CD8-positive, alpha-beta memory T cell (primary cell): ENCODE data around the gene PCSK4. TPM values are rescaled to one million over a fixed set of nuclear protein-coding genes. Genes with fewer than 3 reads are reported as not detected.

ENCODE experiments used
- CTCF ChIA-PET: fragments of 350-600 bp; sonication (Branson Sonifier 250); formaldehyde crosslinking; loops from one replicate; lab custom pipeline; 2021; ENCODE audit warnings: antibody characterized with exemption; lab: Charles Lee
- POLR2A ChIA-PET: fragments of 350-600 bp; sonication (Branson Sonifier 250); formaldehyde crosslinking; loops from one replicate; lab custom pipeline; 2021; ENCODE audit warnings: antibody characterized with exemption; lab: Charles Lee
- DNase-seq, 5 donors: peaks; one replicate each; pipeline versions ENCODE4 v3.0.0 to v3.0.0-alpha.2; 2020 to 2022; ENCODE audit warnings: mixed read lengths in 1 of 5
- H3K27ac ChIP-seq: one replicate; pipeline ENCODE4 v1.7.0; 2013; ENCODE audit warnings: low read depth, mild to moderate bottlenecking, low read length, moderate library complexity
- H3K27me3 ChIP-seq: 2 replicates; pipeline ENCODE4 v1.7.0; 2013; ENCODE audit warnings: low read length, mild to moderate bottlenecking; ENCODE audit not compliant: insufficient read depth, poor library complexity, severe bottlenecking
- H3K36me3 ChIP-seq: 2 replicates; pipeline ENCODE4 v1.7.0; 2013; ENCODE audit warnings: mild to moderate bottlenecking, low read length, moderate library complexity; ENCODE audit not compliant: insufficient read depth
- H3K4me1 ChIP-seq: 2 replicates; pipeline ENCODE4 v1.7.0; 2013; ENCODE audit warnings: mild to moderate bottlenecking, low read length, moderate library complexity; ENCODE audit not compliant: insufficient read depth
- H3K4me3 ChIP-seq: 2 replicates; pipeline ENCODE4 v1.7.0; 2013; ENCODE audit warnings: mild to moderate bottlenecking, low read length
- H3K9me3 ChIP-seq: 2 replicates; pipeline ENCODE4 v1.7.0; 2013; ENCODE audit warnings: mild to moderate bottlenecking, low read length
- H3K27ac Mint-ChIP-seq, 8 donors: one replicate each; pipeline ENCODE4 v1.8.0; 2020 to 2021; ENCODE audit warnings: mixed read lengths in 8 of 8, mild to moderate bottlenecking in 6 of 8, inconsistent platforms in 3 of 8, moderate library complexity in 3 of 8
- H3K27me3 Mint-ChIP-seq, 2 donors: one replicate each; pipeline ENCODE4 v1.8.0; 2020 to 2021; ENCODE audit warnings: mixed read lengths in 2 of 2, mild to moderate bottlenecking in 1 of 2, moderate library complexity in 1 of 2
- H3K36me3 Mint-ChIP-seq, 3 donors: one replicate each; pipeline ENCODE4 v1.8.0; 2020 to 2021; ENCODE audit warnings: mixed read lengths in 3 of 3, inconsistent platforms in 1 of 3, mild to moderate bottlenecking in 1 of 3
- H3K4me1 Mint-ChIP-seq, 3 donors: one replicate each; pipeline ENCODE4 v1.8.0; 2020 to 2021; ENCODE audit warnings: mixed read lengths in 3 of 3, inconsistent platforms in 1 of 3, mild to moderate bottlenecking in 1 of 3
- H3K4me3 Mint-ChIP-seq, 7 donors: one replicate each; pipeline ENCODE4 v1.8.0; 2020 to 2021; ENCODE audit warnings: mixed read lengths in 7 of 7, mild to moderate bottlenecking in 6 of 7, moderate library complexity in 4 of 7, inconsistent platforms in 2 of 7
- H3K9me3 Mint-ChIP-seq, 5 donors: one replicate each; pipeline ENCODE4 v1.8.0; 2020 to 2022; ENCODE audit warnings: mixed read lengths in 5 of 5, mild to moderate bottlenecking in 3 of 5, moderate library complexity in 2 of 5, inconsistent platforms in 1 of 5
- polyA plus RNA-seq: library from polyadenylated mRNA; unstranded; fragments of 300-500 nt; fragmentation: Illumina TruSeq; gene quantifications from one replicate; pipeline ENCODE4 v1.2.3, GENCODE V29; 2021
- total RNA-seq, 2 experiments: library from RNA; stranded (reverse); gene quantifications; one replicate each; pipeline ENCODE4 v1.2.3, GENCODE V29; 2021

PCSK4 gene
- total and polyA plus RNA-seq, 3 experiments from 2014 or later = 1.0 to 1.3 (median 1.0) TPM

DNA sequence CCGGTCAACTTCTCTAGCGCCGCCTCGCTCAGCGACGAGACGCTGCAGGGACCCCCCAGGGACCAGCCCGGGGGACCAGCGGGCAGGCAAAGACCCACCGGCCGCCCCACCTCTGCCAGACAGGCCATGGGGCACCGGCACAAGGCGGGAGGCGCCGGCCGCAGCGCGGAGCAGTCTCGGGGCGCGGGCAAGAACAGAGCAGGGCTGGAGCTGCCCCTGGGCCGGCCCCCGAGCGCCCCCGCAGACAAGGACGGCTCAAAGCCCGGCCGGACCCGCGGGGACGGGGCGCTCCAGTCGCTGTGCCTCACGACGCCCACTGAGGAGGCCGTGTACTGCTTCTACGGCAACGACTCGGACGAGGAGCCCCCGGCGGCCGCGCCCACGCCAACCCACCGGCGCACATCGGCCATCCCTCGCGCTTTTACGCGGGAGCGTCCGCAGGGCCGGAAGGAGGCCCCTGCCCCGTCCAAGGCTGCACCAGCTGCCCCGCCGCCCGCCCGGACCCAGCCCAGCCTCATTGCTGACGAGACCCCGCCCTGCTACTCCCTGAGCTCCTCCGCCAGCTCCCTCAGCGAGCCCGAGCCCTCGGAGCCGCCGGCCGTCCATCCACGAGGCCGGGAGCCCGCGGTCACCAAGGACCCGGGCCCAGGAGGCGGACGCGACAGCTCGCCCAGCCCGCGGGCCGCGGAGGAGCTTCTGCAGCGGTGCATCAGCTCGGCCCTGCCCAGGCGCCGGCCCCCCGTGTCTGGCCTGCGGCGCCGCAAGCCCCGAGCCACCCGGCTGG is 22.5 kb downstream of the PCSK4 start:
- peaks cover 30% of the 10 kb centered on the region for H3K4me1 ChIP-seq

GRCh38 chr19:1467215-1467489 is 23.0 kb downstream of the PCSK4 start:
- no peak overlapping the region for H3K4me3 Mint-ChIP-seq
- no peaks in the 10 kb centered on the region for H3K9me3 Mint-ChIP-seq
- H3K4me3 ChIP-seq = no peak overlapping the region
- H3K4me1 ChIP-seq = peaks cover 30% of the 10 kb centered on the region
- POLR2A ChIA-PET = interaction anchor here (1.3 kb wide), 1 partner anchor 14 kb away, joined by 3 read pairs; no protein-coding TSS in a partner anchor
- CTCF ChIA-PET = interaction anchor here (1.4 to 1.6 kb wide), 3 partner anchors 8 to 47 kb away, joined by 3 to 5 read pairs (median 3); no protein-coding TSS in a partner anchor
- peaks cover 0 to 2% of the 10 kb centered on the region in 2 donors for H3K27me3 Mint-ChIP-seq
- peaks cover 0 to 19% (median 6%) of the 10 kb centered on the region in 3 donors for H3K4me1 Mint-ChIP-seq
- peaks cover 22% of the 10 kb centered on the region for H3K27me3 ChIP-seq
- no peak overlapping the region for H3K27ac ChIP-seq
- DNase-seq = no peak
- no peaks in the 10 kb centered on the region for H3K9me3 ChIP-seq
- H3K36me3 ChIP-seq = no peaks in the 10 kb centered on the region
- no peaks in the 10 kb centered on the region for H3K36me3 Mint-ChIP-seq
- H3K27ac Mint-ChIP-seq = no peak overlapping the region

More for the DNA sequence above, 22.5 kb downstream of the PCSK4 start:
- H3K4me3 Mint-ChIP-seq = no peak overlapping the region
- no peak for DNase-seq
- Histone ChIP-seq H3K27me3 (peaks cover 22% of the 10 kb centered on the region), H3K27ac (no peak overlapping the region), H3K4me3 (no peak overlapping the region), H3K9me3 (no peaks in the 10 kb centered on the region), H3K36me3 (no peaks in the 10 kb centered on the region)
- no peak overlapping the region for H3K27ac Mint-ChIP-seq
- CTCF ChIA-PET = interaction anchor here (1.4 kb wide), 1 partner anchor 23 kb away, joined by 3 read pairs; no protein-coding TSS in a partner anchor
- POLR2A ChIA-PET = interaction anchor here (1.3 kb wide), 1 partner anchor 14 kb away, joined by 3 read pairs; no protein-coding TSS in a partner anchor
- H3K9me3 Mint-ChIP-seq = no peaks in the 10 kb centered on the region
- H3K36me3 Mint-ChIP-seq = no peaks in the 10 kb centered on the region
- H3K27me3 Mint-ChIP-seq = peaks cover 0 to 2% of the 10 kb centered on the region in 2 donors
- peaks cover 0 to 20% (median 6%) of the 10 kb centered on the region in 3 donors for H3K4me1 Mint-ChIP-seq

DNA sequence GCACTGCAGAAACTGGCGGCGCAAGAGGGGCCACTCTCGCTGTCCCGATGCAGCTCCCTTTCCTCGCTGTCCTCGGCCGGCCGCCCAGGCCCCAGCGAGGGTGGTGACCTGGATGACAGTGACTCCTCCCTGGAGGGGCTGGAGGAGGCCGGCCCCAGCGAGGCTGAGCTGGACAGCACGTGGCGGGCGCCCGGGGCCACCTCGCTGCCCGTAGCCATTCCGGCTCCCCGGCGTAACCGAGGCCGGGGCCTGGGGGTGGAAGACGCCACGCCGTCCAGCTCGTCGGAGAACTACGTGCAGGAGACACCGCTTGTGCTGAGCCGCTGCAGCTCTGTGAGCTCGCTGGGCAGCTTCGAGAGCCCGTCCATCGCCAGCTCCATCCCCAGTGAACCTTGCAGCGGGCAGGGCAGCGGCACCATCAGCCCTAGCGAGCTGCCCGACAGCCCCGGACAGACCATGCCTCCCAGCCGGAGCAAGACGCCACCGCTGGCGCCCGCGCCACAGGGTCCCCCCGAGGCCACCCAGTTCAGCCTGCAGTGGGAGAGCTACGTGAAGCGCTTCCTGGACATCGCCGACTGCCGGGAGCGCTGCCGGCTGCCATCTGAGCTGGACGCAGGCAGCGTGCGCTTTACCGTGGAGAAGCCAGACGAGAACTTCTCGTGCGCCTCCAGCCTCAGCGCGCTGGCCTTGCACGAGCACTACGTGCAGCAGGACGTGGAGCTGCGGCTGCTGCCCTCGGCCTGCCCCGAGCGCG is 23.5 kb downstream of the PCSK4 start:
- POLR2A ChIA-PET = interaction anchor here (1.3 kb wide), 1 partner anchor 13 kb away, joined by 3 read pairs; no protein-coding TSS in a partner anchor

GRCh38 chr19:1466018-1466460 is 24.1 kb downstream of the PCSK4 start:
- DNase-seq = no peak
- Mint-ChIP-seq H3K27ac (no peak overlapping the region), H3K4me3 (no peak overlapping the region), H3K4me1 (peaks cover 0 to 8% (median 2%) of the 10 kb centered on the region in 3 donors), H3K36me3 (no peaks in the 10 kb centered on the region), H3K27me3 (peaks cover 0 to under 1% of the 10 kb centered on the region in 2 donors), H3K9me3 (no peaks in the 10 kb centered on the region)
- ChIA-PET POLR2A (interaction anchor here (0.7 to 1.3 kb wide), 2 partner anchors 13 to 818 kb away, joined by 3 read pairs; no protein-coding TSS in a partner anchor), CTCF (interaction anchor here (0.8 to 1.6 kb wide), 5 partner anchors 10 to 48 kb away, joined by 3 to 5 read pairs (median 3); no protein-coding TSS in a partner anchor)
- peaks cover 18% of the 10 kb centered on the region for H3K27me3 ChIP-seq
- no peaks in the 10 kb centered on the region for H3K36me3 ChIP-seq
- H3K27ac ChIP-seq = no peak overlapping the region
- H3K4me3 ChIP-seq = no peak overlapping the region
- H3K9me3 ChIP-seq = no peaks in the 10 kb centered on the region
- H3K4me1 ChIP-seq = peaks cover 20% of the 10 kb centered on the region

More for the DNA sequence above, 23.5 kb downstream of the PCSK4 start:
- no peak overlapping the region for H3K4me3 ChIP-seq
- no peaks in the 10 kb centered on the region for H3K9me3 Mint-ChIP-seq
- no peaks in the 10 kb centered on the region for H3K9me3 ChIP-seq
- peaks cover 22% of the 10 kb centered on the region for H3K27me3 ChIP-seq
- peaks cover 0 to 14% (median 4%) of the 10 kb centered on the region in 3 donors for H3K4me1 Mint-ChIP-seq
- no peak overlapping the region for H3K27ac ChIP-seq
- peaks cover 0 to 2% of the 10 kb centered on the region in 2 donors for H3K27me3 Mint-ChIP-seq
- H3K36me3 ChIP-seq = no peaks in the 10 kb centered on the region
- H3K4me3 Mint-ChIP-seq = no peak overlapping the region
- peaks cover 26% of the 10 kb centered on the region for H3K4me1 ChIP-seq
- DNase-seq = no peak
- CTCF ChIA-PET = interaction anchor here (0.8 to 1.6 kb wide), 5 partner anchors 9 to 48 kb away, joined by 3 to 5 read pairs (median 3); no protein-coding TSS in a partner anchor
- no peaks in the 10 kb centered on the region for H3K36me3 Mint-ChIP-seq
- H3K27ac Mint-ChIP-seq = no peak overlapping the region

- Histone ChIP-seq H3K4me3 (no peak overlapping the region), H3K4me1 (peaks cover 17% of the 10 kb centered on the region), H3K36me3 (no peaks in the 10 kb centered on the region), H3K9me3 (no peaks in the 10 kb centered on the region), H3K27me3 (peaks cover 18% of the 10 kb centered on the region), H3K27ac (no peak overlapping the region)
- CTCF ChIA-PET = interaction anchor here (0.8 to 1.6 kb wide), 4 partner anchors 10 to 49 kb away, joined by 3 to 5 read pairs (median 4); no protein-coding TSS in a partner anchor
- POLR2A ChIA-PET = interaction anchor here (0.5 to 0.7 kb wide), 2 partner anchors 21 to 818 kb away, joined by 3 read pairs; no protein-coding TSS in a partner anchor
- H3K36me3 Mint-ChIP-seq = no peaks in the 10 kb centered on the region
- H3K4me1 Mint-ChIP-seq = peaks cover 0 to 7% (median 2%) of the 10 kb centered on the region in 3 donors
- H3K4me3 Mint-ChIP-seq = no peak overlapping the region
- H3K27ac Mint-ChIP-seq = no peak overlapping the region
- DNase-seq = no peak
- H3K27me3 Mint-ChIP-seq = no peaks in the 10 kb centered on the region
- H3K9me3 Mint-ChIP-seq = no peaks in the 10 kb centered on the region
Observed at GRCh38 chr19:1465191-1466016, 24.7 kb downstream of the PCSK4 start.

- peaks cover 0 to 2% (median 0%) of the 10 kb centered on the region in 3 donors for H3K4me1 Mint-ChIP-seq
- POLR2A ChIA-PET = no interaction called here
- H3K27ac Mint-ChIP-seq = no peak overlapping the region
- H3K27ac ChIP-seq = no peak overlapping the region
- CTCF ChIA-PET = no interaction called here
- H3K27me3 ChIP-seq = peaks cover 9% of the 10 kb centered on the region
- peaks cover 0 to 2% (median 0%) of the 10 kb centered on the region in 3 donors for H3K36me3 Mint-ChIP-seq
- H3K4me3 ChIP-seq = no peak overlapping the region
- H3K9me3 Mint-ChIP-seq = no peaks in the 10 kb centered on the region
- H3K4me3 Mint-ChIP-seq = no peak overlapping the region
- no peaks in the 10 kb centered on the region for H3K36me3 ChIP-seq
- H3K27me3 Mint-ChIP-seq = peaks cover 6 to 18% of the 10 kb centered on the region in 2 donors
- peaks cover 4% of the 10 kb centered on the region for H3K4me1 ChIP-seq
- no peaks in the 10 kb centered on the region for H3K9me3 ChIP-seq
- no peak for DNase-seq
Observed at GRCh38 chr19:1461862-1462261, 28.3 kb downstream of the PCSK4 start.
